Measurements from ENCODE around the gene SLC6A19. TPM values are rescaled to one million over a fixed set of nuclear protein-coding genes. Genes with fewer than 3 reads are reported as not detected.
"Not testable (repeated sequence)": the region's sequence is repeated elsewhere in the genome, so short reads cannot be mapped to it uniquely, and the experiment has no call there.

Gene SLC6A19
- total RNA-seq = not detected in 2 replicates

DNA sequence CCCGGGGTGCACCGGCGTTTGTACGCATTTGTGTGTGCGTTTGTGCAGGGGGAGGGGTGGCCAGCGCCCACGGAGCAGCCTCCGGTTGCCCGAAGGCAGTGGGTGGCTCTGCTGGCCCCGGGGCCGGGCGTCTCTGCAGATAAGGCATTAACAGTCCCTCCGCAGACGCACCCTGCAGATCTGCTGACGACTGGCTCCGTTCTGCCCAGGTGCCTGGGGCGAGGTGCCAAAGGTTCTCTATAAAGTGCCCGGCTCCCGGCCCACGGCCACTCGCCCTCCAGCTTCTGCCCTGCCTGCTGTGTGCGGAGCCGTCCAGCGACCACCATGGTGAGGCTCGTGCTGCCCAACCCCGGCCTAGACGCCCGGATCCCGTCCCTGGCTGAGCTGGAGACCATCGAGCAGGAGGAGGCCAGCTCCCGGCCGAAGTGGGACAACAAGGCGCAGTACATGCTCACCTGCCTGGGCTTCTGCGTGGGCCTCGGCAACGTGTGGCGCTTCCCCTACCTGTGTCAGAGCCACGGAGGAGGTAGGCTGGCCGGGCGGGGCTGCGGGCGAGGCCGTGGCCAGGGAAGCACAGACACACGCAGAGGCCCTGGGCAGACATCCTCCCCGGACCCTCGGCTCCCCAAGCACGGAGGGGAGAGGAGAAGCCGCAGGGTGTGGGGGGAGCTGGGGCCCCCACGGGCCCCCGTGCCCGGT lies at the start of gene SLC6A19:
Gene SLC6A19, plus strand, starts transcription at position 269 of the 699 bp plus-strand sequence. Its CDS starts 56 bp downstream, at position 325.
- no peak for DNase-seq (ENCODE audit: low read depth)

DNA sequence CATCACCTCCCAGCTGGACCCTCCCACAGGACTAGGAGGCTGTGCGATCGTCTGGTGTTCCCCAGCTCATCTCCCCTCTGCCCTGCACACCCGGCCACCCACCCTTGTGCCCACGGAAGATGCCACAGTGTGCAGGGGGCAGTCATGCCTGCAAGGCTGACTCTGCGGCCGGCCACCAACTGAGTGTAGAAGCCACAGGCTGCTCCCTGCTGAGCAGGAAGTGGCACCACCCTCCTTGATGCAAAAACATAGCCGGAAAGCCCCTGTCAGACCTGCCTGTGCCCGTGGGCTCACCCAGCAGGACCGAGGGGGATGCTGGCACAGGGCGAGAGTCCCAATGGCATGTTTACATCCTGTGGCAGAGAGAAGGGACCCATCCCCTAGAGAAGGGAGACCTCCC lies 49.2 kb upstream of the SLC6A19 start:
- no peak for DNase-seq (ENCODE audit: low read depth)

DNA sequence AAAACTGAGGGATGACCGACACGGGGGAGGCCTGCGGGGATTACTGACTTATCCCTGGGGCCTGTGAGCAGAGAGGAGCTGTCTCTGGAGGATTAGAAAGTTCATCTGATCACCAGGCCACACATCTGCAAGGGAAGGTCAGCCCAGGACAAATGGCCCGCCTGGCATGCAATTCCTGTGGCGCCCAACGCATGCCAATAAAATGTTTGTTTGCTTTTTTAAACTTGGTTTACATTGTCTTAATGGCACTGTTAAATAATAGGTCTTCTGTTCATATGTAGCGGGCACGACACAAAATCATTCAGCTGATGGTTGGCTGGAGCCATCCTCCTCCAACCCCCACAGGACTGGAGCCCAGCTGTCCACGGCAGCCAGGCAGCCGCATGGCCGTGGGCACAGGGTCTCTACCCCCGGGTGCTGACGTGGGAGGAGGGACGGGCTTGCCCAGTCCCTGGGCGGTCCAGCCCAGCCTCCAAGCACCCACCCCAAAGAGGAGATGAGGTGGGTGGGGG lies 48.6 kb upstream of the SLC6A19 start:
- DNase-seq (ENCODE audit: low read depth) = no peak

DNA sequence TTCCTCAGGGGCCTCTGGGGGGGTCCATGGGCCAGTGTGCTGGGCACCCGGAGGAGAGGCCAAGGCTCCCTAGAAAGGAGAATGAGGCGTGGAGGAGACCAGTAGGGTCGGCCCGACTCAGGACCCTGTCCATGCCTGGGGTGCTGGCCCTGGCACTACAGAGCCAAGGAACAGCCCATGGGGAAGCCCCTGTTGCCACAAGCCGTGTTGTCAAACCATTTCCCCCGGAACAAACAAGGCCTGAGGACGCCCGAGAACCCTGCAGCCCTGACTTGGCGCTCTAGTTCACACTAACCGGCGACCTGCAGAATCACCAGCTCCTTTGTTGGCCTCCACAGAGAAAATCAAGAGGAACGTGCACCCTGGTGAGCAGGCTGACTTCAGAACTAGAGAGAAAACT lies 48.0 kb upstream of the SLC6A19 start:
- DNase-seq (ENCODE audit: low read depth) = no peak

DNA sequence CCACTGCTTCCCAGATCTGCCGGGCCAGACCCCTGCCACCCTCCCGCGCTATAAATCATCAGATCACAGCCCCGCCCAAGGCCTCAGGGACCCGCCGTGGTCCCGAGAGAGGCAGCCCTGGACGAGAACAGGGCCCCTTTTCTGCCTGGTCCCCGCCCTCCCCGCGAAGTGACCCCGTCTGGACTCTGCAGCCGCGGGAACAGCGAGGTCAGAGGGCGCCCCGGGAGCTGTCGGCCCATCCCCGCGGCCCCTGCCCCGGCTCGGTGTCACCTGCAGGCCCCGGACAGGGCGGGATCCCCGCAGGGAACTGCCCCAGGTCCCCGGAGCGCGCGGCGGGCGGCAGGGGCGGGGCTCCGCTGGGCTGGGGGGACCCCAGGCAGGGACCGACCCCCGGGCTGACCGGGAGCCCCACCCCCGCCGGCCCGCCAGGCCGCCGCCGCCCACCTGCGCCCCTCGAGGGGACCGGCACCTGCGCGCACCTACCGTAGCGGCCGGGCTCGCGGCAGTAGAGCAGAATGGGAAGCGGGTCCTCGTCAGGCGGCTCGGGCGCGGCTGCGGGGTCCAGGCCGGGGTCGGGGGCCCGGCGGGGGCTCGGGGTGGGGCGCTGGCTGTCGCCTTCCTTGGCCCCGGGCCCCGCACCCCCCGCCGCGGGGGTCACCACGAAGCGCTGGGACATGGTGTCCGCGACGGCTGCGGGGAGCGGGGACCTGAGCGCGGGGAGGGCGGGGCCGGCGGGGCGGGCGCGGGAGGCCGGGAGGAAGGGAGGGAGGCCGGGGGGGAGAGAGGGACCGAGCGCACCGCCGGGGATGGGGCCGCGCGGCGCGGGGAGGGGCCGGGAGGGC lies 46.0 kb upstream of the SLC6A19 start:
- no peak for DNase-seq (ENCODE audit: low read depth)

DNA sequence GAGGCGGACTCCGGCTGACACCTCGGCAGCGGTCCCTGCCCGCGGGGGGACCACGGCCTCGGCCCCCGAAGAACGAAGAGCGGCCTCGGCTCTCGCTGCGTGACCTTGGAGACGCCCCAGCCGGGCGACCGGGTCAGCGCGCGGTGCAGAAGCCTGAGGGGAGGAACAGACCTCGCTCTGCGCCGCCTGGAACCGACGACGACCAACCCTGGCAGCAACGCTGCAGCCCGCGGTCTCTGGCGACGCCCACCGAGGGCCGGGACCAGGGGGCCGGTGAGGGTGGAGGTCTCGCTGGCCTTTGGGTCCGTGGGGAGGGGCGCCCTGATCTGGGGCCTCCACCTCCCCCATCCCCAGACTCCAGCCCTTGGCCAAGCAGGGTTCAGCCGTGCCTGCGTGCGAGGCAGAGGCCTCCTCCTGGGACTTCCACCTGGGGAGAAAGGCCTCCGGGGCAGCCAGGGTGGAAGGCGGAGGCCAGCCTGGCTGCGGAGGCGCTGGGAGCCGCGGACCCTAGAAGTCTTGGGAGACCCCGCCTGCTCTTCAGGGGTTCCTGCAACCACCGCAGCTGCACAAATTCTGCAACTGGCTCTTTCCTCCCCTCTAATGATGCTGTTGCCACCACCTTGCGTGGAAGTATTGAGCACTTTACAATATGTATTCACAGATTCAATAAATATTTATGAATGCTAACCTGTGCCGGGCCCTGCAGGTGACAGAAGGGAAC lies 45.2 kb upstream of the SLC6A19 start:
- DNase-seq (ENCODE audit: low read depth) = no peak

DNA sequence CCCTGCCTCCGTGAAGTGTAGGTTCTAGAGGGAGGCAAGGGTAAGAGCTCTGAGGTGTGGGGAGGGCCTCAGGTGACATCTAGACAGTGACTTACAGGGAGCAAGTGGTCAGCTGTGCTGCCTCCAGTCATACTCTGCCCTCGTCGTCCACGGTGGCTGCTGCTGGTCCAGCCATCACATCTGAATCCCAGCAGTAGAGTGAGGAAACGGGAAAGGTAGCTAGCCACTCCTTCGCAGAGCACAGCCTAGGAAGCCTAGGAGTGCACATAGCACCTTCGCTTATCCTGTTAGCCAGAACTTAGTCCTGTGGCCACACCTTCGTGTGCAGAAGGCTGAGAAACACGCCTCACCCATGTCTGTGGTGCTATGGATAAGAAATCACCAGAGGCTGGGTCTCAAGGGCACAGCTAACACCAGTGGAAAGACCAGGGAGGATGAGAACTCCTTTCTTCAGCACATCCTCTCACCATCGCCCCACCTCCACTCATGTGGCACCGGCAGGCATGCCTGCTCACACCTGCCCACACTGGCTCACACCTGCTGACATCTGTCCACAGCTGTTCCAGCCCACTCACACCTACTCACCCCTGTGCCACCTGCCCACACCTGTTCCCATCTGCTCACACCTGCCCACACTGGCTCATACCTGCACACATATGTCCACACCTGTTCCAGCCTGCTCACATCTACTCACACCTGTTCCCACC lies 44.5 kb upstream of the SLC6A19 start:
- DNase-seq (ENCODE audit: low read depth) = no peak

DNA sequence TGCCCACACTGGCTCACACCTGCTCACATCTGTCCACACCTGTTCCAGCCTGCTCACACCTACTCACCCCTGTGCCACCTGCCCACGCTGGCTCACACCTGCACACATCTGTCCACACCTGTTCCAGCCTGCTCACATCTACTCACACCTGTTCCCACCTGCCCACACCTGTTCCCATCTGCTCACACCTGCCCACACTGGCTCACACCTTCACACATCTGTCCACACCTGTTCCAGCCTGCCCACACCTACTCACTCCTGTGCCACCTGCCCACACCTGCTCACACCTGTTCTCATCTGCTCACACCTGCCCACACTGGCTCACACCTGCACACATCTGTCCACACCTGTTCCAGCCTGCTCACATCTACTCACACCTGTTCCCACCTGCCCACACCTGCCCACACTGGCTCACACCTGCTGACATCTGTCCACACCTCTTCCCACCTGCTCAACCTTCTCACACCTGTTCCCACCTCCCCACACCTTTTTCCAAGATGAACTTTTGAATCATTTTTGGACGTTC lies 43.9 kb upstream of the SLC6A19 start:
- DNase-seq (ENCODE audit: low read depth) = not testable (repeated sequence)

DNA sequence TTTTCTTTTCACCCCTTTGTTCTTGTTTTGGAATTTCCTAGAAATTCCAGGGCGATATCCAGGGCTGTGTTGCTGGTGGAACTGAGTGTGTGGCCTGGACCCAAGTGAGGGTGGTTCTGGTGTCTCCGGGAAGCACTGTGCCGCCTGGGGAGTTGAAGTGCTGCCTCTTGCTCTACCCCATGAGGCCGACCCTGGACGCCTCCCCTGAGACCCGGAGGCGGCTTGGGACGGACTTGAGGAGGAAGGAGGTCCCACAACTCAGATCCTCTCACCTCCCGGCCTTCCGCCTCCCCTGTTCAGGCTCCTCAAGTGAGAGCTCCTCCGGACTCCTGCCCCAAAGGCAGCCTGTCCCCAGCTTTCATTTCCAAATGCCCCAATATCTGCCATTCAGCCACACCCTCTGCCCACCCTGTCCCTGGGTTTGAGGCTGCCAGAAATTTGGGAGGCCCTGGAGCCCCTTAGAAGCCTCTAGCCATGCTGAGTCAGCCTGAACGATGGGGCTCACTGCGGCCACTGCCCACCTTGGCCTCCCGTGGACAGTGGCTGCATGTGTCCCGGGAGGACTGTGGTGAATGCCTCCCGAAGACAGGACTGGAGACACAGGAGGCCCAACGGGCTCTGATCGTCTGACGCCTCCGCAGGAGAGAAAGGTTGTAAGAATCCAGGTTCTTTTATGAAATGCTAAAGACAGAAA lies 42.6 kb upstream of the SLC6A19 start:
- no peak for DNase-seq (ENCODE audit: low read depth)

DNA sequence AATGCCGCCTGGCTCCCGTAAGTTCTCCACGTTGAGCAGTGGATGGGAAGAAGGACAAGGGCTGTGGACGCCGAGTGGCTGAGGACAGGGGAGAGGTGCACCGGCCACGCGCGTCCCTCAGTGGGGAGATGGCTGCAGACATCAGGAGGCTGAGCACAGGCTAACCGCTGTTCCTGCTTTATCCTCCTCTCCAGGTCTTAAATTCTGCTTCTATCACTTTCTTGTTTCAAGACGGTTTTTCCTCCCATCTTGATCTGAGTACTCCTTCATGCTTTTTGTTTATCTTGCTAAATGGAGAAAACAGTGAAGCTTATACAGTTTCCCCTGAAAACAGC lies 42.1 kb upstream of the SLC6A19 start:
- DNase-seq (ENCODE audit: low read depth) = no peak

DNA sequence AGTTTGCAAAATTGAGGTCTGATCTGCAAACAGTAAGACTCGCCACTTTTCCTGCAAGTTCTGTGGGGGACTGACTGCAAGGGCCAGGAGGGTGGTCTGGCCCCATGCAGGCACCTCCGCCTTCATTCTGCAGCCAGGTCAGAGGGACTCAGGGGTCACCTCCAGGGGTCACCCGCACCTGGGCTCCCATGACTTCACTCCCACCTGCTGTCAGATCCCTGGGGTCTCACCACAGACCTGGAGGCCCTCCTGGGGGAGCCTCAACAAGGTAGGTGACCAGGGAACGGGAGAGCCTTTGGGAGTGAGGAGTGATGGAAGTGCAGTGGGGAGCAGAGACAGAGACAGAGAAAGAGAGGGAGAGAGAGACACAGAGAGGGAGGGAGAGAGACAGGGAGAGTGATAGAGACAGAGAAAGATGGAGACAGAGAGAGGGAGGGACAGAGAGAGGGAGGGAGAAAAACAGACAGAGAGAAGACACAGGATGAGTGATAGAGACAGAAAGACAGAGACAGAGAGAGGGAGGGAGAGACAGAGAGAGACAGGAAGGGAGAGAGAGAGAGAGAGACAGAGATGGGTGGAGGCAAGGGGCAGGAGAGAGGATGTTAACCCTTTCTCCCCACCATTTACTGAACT lies 41.5 kb upstream of the SLC6A19 start:
- no peak for DNase-seq (ENCODE audit: low read depth)

DNA sequence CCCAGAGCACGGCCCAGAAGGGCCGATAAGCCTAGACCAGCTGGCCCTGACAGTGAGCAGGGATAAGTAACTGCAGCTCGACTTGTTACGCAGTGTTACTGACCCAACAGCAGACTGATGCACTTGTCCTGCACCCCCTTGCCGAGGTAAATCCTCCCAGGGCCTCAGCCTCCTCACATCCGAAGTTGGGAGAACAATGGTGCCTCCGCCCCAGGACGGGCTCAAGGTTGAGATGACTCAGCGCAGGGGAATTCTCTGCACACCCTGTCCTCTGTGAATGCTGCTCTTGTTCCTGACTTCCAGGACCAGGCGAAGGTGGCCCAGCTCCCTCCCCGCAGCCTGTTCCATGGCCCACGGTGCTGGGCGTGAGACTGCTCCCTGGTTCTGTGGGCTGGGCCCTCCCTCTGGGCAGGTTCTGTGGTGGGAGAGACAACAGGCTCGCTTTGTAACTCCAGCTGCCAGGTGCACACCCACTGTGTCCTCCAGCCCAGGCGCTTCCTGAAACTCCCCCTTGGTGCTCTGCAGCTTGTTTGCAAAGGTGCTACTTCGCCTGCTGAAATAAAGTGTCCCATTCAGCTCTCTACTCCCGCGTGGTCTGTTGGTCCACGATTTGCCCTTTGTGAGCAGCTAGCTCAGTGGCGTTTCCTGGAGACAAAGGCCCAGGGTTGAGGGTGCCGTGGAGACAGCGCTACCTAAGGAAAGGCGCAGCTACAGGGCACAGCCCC lies 40.1 kb upstream of the SLC6A19 start:
- DNase-seq (ENCODE audit: low read depth) = peak; percentile 26

DNA sequence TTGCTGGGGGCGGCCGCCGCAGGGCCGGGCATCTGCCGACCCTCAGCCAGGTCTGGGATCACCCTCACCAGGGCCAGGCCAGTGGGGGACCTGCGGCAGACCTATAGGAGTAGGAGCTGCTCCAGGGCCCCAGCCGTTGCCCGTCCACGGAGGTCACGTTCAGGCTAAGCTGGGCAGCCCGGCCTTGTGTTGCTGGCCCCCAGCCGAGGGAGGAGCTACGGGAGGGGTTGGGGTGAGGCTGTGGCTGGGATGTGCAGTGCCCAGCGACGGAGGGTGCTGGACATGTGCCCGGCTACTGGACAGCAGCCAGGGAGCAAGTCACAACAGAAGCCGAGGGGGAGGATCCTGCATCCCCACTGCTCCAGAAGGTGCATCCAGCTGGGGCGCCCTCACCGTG lies 39.6 kb upstream of the SLC6A19 start:
- DNase-seq (ENCODE audit: low read depth) = peak; percentile 11

DNA sequence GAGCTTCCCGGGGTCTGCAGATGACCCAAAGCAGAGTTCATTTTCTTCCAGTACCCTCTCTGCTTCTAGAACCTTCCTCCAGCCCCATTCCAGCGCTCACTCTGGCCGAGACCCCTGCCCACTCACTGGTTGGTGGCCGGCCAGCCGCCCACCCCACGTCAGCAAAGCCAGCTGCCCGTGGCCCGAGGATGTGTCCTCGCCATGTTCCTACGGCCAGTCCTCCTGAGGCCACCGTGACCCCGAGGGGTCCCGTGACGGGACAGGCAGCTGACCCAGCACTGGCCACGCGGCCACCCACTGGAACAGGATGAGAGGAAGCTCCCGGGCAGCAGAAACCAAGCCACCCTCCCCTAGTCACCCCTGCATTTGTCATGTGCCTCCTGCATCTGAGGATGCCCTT lies 39.1 kb upstream of the SLC6A19 start:
- no peak for DNase-seq (ENCODE audit: low read depth)

DNA sequence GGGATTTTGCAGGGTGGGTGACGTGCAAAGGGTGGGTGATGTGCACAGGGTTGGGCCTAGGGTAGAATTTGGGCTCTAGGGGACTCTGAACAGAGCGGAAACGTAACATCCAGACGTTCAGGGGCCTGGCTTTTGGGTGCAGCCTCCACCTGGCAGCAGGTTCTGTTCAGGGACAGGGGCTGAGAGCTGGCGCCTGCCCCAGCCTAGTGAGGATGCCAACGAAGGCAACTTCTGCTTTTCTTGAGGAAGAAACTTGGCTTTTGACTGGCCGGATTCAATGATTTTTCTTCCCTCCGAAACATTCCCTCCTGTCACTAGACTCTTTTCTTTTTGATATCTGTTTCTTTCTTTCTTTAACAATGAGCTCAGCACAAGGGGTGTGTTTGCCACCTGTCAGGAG lies 38.6 kb upstream of the SLC6A19 start:
- DNase-seq (ENCODE audit: low read depth) = no peak

DNA sequence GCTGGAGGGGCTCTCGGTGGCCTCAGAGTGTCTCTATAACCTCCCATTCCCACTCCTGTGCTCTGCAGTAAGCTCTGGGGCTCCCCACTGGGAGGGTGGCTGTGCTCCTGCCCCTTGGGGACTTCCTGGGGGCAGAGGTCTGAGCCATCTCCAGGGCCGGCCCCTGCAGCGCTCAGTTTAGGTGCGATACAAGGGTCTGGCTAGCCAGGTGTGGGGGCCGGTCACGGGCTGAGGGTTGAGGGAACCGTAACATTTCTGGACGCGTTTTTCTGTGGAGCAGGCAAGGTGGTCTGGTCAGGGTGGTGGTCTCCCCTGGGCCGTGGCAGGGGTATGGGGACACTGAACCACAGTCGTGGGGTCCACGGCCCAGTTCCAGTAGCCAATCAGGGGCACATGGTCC lies 38.0 kb upstream of the SLC6A19 start:
- no peak for DNase-seq (ENCODE audit: low read depth)

DNA sequence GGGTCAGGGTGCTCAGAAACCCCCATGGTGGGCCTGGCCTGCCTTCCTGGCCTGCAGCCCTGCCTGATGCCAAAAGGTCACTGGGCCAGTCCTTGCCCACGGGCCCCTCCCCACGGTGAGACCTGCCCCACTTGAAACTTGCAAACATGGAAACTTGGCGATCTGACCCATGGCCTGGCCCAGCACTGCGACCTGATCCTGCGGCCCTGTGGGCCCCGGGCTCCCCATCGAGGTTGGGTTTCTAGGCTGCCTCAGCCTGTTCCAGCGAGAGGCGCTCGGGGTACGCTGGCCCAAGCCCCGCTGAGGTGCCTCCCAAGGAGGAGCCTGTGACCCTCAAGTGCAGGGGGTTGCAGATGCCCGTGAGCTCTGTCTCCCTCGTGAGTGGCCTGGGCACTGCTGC lies 37.5 kb upstream of the SLC6A19 start:
- DNase-seq (ENCODE audit: low read depth) = no peak

DNA sequence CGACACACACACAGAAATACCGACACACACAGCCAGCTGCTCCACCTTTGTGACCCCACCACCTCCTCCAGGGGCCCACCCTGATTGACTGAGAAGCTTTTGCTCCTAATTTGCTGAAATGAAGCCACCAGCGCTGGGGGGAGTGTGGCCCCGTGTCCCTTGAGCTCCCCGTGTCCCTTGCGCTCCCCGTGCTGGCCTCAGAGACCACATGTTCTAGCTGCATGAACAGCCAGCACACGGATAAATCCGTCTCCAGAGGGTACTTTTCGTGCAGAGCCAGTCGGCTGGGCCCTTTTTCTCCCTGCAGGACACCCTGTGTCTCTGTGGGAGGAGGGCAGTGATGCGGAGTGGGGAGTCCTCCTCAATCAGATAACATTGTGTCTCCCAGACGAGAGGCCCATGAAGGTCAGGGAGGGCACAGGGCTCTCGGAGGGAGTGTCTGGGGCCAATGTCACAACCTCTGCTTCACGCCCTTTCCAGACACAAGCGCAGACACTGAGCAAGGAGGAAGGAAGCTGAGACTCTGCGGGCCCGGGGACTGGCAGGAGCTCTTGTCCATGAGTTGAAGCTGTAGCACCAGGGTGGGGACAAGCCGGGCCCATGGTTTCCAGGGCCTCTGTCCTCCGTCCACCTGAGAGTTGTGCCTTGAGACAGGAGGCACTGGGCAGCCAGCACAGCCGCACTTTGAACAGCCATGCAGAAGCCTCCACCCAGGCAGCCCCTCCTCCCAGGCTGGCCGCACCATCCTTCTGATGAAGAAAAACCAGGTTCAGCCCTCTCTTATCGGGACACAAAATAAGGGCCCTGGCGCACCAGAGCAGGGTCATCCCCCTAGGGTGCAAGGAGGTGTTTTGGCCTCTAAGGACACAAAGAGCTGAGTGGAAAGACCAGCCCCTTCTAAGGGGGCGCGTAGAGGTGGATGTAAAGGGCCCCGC lies 36.4 kb upstream of the SLC6A19 start:
- DNase-seq (ENCODE audit: low read depth) = no peak

DNA sequence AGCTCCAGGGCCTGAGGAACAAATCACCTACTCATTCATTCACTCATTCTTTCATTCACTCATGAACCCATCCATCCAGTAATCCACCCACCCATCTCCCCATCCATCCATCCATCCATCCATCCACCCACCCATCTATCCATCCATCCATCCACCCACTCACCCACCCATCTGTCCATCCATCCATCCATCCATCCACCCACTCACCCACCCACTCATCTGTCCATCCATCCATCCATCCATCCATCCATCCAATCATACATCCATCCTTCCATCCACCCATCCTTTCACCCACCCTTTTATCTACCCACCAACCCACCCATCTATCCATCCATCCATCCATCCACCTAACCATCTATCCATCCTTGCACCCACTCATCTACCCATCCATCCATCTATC lies 35.5 kb upstream of the SLC6A19 start:
- DNase-seq (ENCODE audit: low read depth) = no peak
